T-helper 9 cell (primary cell): Measurements from ENCODE around the gene TMEM119.
"Not testable (repeated sequence)": the region's sequence is repeated elsewhere in the genome, so short reads cannot be mapped to it uniquely, and the experiment has no call there.

Experiments
- DNase-seq: peaks from one replicate; pipeline ENCODE4 v3.0.0-alpha.2; 2020

The TMEM119 gene

DNA sequence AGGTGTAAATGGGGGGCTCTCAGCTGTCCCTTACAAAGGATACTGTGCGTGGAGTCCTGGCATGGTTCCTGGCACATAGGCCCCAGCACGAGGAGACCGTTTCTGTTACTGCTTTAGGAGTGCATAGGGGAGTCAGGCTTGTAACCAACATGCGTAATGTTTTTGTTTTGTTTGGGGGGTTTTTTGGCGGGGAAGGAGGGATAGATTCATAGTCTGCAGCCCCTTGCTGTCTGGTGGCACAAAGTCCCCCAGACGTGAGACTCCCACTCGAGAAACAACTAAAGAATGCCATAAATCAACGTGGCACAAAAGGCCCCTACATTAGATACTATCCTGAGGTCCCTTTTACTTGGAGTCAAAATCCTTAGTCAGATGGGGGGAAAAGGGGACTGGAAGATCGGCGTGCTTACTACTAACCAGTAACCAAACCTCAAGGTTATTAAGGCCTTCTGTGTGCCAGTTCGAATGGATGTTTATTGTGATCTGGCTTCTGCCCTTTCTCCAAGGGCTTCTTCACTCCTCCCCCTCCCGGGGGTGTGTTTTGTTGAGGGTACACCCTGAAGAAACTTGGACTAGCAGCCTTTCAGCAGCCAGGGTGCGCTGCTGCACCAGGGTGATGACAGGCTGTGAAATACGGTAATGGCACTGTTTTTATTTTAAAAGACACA is 34.6 kb downstream of the TMEM119 start:
- peak; percentile 75 for DNase-seq

GRCh38 chr12:108562348-108563135 is 35.3 kb downstream of the TMEM119 start, which contains the start of gene ISCU:
ISCU (plus strand) TSS chr12:108562596; CDS start chr12:108562623, 27 bp downstream.
- DNase-seq: peak; percentile 99

DNA sequence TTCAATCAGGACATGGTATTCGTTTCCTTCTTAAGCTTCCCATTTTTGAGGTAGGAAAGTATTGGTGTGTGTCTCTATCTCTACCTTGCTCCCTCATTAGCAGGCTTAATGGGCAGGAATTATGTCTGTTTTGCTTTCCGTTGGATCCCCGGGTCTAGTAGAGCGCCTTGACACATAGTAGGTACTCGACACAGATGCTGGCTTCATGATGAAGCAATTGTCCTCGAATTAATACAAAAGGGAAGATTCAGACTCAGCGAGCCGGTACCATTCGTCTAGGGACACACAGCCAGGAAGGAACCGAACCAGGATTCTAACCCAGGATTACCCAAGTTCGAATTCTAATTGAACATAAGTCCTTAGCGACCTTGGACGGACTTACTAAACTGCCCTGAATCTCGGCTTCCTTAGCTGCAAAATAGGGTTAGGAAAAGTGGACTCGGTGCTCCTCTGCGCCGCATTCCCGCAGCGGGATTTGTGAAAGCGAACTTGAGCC is 36.0 kb downstream of the TMEM119 start:
- no peak for DNase-seq

DNA sequence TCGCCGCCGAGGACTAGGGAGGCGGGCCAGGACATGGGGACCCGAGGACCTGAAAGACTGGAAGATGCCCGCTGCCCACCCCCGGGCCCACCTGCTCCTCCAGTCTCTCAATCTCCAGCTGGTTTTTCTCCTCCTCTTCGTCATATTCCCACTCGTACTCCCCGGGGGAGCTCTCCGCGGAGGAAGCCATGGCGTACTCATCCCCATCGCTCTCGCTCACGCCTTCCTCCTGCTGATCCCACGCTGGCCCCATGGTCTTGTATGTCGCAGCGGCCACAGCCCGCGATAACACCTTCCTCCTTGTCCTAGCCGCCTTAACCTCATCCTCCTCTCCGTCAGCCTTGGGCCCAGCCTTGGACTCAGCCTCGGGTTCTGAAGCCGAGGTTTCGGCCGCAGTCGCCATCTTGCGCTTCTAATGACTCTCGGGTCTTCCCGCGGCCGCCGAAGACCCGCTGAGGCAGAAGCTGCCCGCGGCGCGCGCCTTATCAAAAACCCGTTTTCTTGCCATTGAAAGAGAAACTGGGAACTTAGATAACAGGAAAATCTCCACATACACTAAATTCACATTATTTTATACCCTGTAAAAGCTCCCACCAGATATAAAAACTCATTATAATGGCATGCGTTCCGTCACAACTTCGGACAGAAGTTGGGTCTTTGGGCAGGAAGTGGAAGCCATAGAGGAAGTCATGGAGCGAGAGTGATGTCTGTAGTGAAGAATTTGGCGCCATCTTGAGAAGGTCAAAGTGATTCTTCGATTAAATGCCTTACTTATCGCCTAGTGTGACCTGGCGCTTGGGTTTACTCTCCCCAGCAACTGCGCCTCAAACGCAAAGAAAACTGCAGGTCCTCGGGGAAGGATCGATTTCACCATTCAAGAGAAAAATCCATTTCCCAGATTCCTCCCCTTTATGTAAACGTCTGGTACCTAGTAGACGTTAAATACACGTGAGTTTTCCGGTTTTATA is 36.8 kb downstream of the TMEM119 start, which contains the start of gene SART3:
Gene SART3, minus strand, starts transcription at position 422 of the 968 bp plus-strand sequence. Its CDS starts 19 bp downstream, at position 403.
- peak; percentile 72 for DNase-seq

GRCh38 chr12:108560321-108560721 is 37.6 kb downstream of the TMEM119 start:
- DNase-seq: no peak

- no peak for DNase-seq
Observed at GRCh38 chr12:108559748-108560147, 38.1 kb downstream of the TMEM119 start.

DNA sequence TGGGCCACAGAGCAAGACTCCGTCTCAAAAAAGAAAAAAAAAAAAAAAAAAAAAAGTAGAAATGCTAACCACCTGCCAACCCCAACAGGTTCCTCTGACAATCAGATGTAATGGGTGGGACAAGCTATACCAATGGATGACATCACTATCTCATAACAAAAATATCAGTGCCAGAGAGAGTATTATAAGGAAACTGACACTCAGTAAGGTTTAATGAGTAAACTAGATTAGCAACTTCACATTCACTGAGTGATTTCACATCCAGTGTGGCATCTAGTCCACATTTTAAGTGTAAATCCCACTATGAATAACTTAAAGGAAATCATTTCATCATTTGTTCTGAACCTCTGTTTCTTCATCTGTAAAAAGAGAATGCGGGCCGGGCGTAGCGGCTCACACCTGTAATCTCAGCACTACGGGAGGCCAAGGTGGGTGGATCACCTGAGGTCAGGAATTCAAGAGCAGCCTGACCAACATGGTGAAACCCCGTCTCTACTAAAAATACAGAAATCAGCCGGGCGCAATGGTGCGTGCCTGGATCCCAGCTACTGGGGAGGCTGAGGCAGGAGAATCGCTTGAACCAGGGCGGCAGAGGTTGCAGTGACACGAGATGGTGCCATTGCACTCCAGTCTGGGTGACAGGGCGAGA is 38.8 kb downstream of the TMEM119 start:
- no peak for DNase-seq

DNA sequence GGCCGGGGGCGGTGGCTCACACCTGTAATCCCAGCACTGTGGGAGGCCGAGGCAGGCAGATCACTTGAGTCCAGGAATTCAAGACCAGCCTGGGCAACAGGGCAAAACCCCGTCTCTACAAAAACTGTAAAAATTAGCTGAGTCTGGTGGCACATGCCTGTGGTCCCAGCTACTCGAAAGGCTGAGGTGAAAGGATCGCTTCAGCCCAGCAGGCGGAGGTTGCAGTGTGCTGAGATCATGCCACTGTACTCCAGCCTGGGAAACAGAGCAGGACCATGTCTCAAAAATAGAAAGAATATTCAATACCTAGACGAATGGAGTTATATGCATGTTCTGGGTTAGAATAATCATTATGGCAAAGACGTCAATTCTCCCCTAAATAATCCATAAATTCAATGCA is 42.5 kb downstream of the TMEM119 start:
- DNase-seq: not testable (repeated sequence)

GRCh38 chr12:108553799-108554198 is 44.1 kb downstream of the TMEM119 start:
- no peak for DNase-seq

- no peak for DNase-seq
Observed at GRCh38 chr12:108551535-108551934, 46.3 kb downstream of the TMEM119 start.

DNA sequence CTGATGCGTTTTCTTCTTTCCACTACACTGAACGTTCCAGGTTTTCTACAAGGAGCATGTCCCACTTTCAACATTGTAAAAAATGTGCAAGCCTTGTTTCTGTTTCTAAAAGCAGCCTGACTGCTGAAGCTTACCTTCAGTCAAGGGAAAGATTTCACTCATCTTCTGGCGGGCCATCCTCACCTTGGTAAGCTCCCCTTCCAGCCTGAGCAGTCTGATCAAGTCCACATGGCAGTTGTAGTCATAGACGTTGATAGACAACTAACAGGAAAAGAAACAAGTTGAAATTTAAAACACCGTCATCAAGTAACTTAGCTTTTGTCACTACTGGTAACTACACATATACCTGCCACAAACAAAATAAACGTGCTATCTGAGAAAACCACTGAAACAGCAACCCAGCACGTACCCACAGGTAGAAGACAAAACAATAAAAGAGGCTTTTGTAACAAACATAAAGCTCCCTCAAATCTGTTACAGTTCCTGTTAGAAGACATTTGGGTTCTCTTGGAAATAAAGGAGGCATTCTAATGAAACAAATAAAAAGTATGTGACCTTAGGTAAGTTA is 48.8 kb downstream of the TMEM119 start:
- DNase-seq: no peak

DNA sequence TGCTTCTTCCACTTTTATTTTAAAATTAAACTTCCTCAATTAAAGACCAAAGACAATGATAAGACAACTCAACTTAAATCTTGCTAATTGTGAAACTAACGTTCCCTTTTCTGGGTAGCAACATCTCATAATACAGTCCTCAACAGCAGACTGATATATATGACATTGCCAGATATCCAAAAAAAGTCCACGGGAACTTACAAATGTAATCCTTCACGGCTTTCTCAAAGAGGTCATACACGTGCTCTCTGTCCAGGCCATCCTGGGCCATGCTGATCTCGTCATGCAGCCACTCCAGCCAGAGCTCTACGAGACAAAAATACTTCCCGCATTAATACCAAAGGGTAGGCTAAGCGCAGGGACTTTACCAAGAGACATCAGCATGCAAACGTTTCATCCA is 50.2 kb downstream of the TMEM119 start:
- DNase-seq: no peak

GRCh38 chr12:108543652-108544051 is 54.2 kb downstream of the TMEM119 start:
- DNase-seq: no peak

- no peak for DNase-seq
Observed at GRCh38 chr12:108542320-108542719, 55.6 kb downstream of the TMEM119 start.
